Measurements from ENCODE around the gene RTN4. TPM values are rescaled to one million over a fixed set of nuclear protein-coding genes. Genes with fewer than 3 reads are reported as not detected.

The RTN4 gene
- total RNA-seq, 2 experiments from 2014 or later, result 84.9 to 85.7 TPM

GRCh38 chr2:54960164-54960563 is 90.1 kb downstream of the RTN4 start:
- peaks cover 17% of the 10 kb centered on the region for H3K4me1 ChIP-seq (ENCODE audit: insufficient read depth, low read length)
- no peak overlapping the region for H3K27ac ChIP-seq (ENCODE audit: low read depth in 1 of 2, low read length in 2 of 2)
- intact Hi-C loops (cut with DNase I, micrococcal nuclease), result no loop called here

GRCh38 chr2:54958717-54959371 is 91.4 kb downstream of the RTN4 start:
- no peak overlapping the region for H3K4me3 ChIP-seq (ENCODE audit: low read length)
- no peak overlapping the region for H3K27ac Mint-ChIP-seq
- no peaks in the 10 kb centered on the region for H3K27me3 ChIP-seq (ENCODE audit: control insufficient read depth in 1 of 2, insufficient read depth in 2 of 2, low read length in 2 of 2)
- DNase-seq (no peak), ATAC-seq (ENCODE audit: poor library complexity) (no peak)
- H3K27ac ChIP-seq (ENCODE audit: low read depth in 1 of 2, low read length in 2 of 2), result no peak overlapping the region
- peaks cover 7% of the 10 kb centered on the region for H3K4me1 Mint-ChIP-seq (ENCODE audit: low read depth)
- H3K36me3 ChIP-seq (ENCODE audit: insufficient read depth, low read length), result no peaks in the 10 kb centered on the region
- H3K4me1 ChIP-seq (ENCODE audit: insufficient read depth, low read length), result peaks cover 4% of the 10 kb centered on the region
- H3K4me3 Mint-ChIP-seq, result no peak overlapping the region
- POLR2A ChIA-PET, result no interaction called here
- H3K27me3 Mint-ChIP-seq, result no peaks in the 10 kb centered on the region
- no peak for TF ChIP-seq CTCF (IDR thresholded peaks at IDR 0.05)
- CTCF ChIA-PET, result no interaction called here
- peaks cover 0 to 3% of the 10 kb centered on the region in 2 experiments for H3K9me3 ChIP-seq (ENCODE audit: control insufficient read depth in 1 of 2, insufficient read depth in 1 of 2, low read length in 2 of 2)
- no peaks in the 10 kb centered on the region for H3K9me3 Mint-ChIP-seq
- H3K36me3 Mint-ChIP-seq (ENCODE audit: low read depth), result no peaks in the 10 kb centered on the region
- intact Hi-C loops (cut with DNase I, micrococcal nuclease), result no loop called here

More at GRCh38 chr2:54960164-54960563, 90.1 kb downstream of the RTN4 start:
- H3K4me3 ChIP-seq (ENCODE audit: low read length), result no peak overlapping the region
- ChIA-PET POLR2A (no interaction called here), CTCF (no interaction called here)
- DNase-seq, result no peak
- Mint-ChIP-seq H3K4me3 (no peak overlapping the region), H3K27ac (peak overlapping the region; percentile 5), H3K9me3 (no peaks in the 10 kb centered on the region), H3K27me3 (no peaks in the 10 kb centered on the region), H3K36me3 (ENCODE audit: low read depth) (no peaks in the 10 kb centered on the region), H3K4me1 (ENCODE audit: low read depth) (peaks cover 20% of the 10 kb centered on the region)
- no peaks in the 10 kb centered on the region for H3K36me3 ChIP-seq (ENCODE audit: insufficient read depth, low read length)
- ATAC-seq (ENCODE audit: poor library complexity), result no peak
- peaks cover 0 to 3% of the 10 kb centered on the region in 2 experiments for H3K9me3 ChIP-seq (ENCODE audit: control insufficient read depth in 1 of 2, insufficient read depth in 1 of 2, low read length in 2 of 2)
- no peak for TF ChIP-seq CTCF (IDR thresholded peaks at IDR 0.05)
- no peaks in the 10 kb centered on the region for H3K27me3 ChIP-seq (ENCODE audit: control insufficient read depth in 1 of 2, insufficient read depth in 2 of 2, low read length in 2 of 2)

GRCh38 chr2:54957321-54957999 is 92.8 kb downstream of the RTN4 start:
- H3K27ac Mint-ChIP-seq, result no peak overlapping the region

More at GRCh38 chr2:54957321-54957999, 92.8 kb downstream of the RTN4 start:
- no peaks in the 10 kb centered on the region for H3K27me3 Mint-ChIP-seq
- Histone ChIP-seq H3K27ac (ENCODE audit: low read depth in 1 of 2, low read length in 2 of 2) (no peak overlapping the region), H3K9me3 (ENCODE audit: control insufficient read depth in 1 of 2, insufficient read depth in 1 of 2, low read length in 2 of 2) (no peaks in the 10 kb centered on the region), H3K4me3 (ENCODE audit: low read length) (no peak overlapping the region), H3K36me3 (ENCODE audit: insufficient read depth, low read length) (no peaks in the 10 kb centered on the region), H3K4me1 (ENCODE audit: insufficient read depth, low read length) (no peaks in the 10 kb centered on the region), H3K27me3 (ENCODE audit: control insufficient read depth in 1 of 2, insufficient read depth in 2 of 2, low read length in 2 of 2) (no peaks in the 10 kb centered on the region)
- no peak for TF ChIP-seq CTCF (IDR thresholded peaks at IDR 0.05)
- CTCF ChIA-PET, result no interaction called here
- POLR2A ChIA-PET, result no interaction called here
- no peaks in the 10 kb centered on the region for H3K36me3 Mint-ChIP-seq (ENCODE audit: low read depth)
- ATAC-seq (ENCODE audit: poor library complexity), result no peak
- intact Hi-C loops (cut with DNase I, micrococcal nuclease), result no loop called here
- no peak overlapping the region for H3K4me3 Mint-ChIP-seq
- no peaks in the 10 kb centered on the region for H3K9me3 Mint-ChIP-seq
- DNase-seq, result no peak
- peaks cover 5% of the 10 kb centered on the region for H3K4me1 Mint-ChIP-seq (ENCODE audit: low read depth)
